GM12872 (cell line): ENCODE data around the gene PIM1.

ENCODE experiments used
- TF ChIP-seq, protein P1 (sequence below): IDR thresholded peaks from 3 replicates; pipeline ENCODE4 v1.5.1; 2011; ENCODE audit warnings: low read depth, mild to moderate bottlenecking, low read length, moderate library complexity; ENCODE audit not compliant: insufficient read depth

The PIM1 gene

DNA sequence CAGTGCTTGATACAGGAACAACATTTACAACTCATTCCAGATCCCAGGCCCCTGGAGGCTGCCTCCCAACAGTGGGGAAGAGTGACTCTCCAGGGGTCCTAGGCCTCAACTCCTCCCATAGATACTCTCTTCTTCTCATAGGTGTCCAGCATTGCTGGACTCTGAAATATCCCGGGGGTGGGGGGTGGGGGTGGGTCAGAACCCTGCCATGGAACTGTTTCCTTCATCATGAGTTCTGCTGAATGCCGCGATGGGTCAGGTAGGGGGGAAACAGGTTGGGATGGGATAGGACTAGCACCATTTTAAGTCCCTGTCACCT is 4.2 kb downstream of the PIM1 start:
- TF ChIP-seq, protein P1, sequence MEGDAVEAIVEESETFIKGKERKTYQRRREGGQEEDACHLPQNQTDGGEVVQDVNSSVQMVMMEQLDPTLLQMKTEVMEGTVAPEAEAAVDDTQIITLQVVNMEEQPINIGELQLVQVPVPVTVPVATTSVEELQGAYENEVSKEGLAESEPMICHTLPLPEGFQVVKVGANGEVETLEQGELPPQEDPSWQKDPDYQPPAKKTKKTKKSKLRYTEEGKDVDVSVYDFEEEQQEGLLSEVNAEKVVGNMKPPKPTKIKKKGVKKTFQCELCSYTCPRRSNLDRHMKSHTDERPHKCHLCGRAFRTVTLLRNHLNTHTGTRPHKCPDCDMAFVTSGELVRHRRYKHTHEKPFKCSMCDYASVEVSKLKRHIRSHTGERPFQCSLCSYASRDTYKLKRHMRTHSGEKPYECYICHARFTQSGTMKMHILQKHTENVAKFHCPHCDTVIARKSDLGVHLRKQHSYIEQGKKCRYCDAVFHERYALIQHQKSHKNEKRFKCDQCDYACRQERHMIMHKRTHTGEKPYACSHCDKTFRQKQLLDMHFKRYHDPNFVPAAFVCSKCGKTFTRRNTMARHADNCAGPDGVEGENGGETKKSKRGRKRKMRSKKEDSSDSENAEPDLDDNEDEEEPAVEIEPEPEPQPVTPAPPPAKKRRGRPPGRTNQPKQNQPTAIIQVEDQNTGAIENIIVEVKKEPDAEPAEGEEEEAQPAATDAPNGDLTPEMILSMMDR = no peak

- TF ChIP-seq, protein P1 = no peak
Measured at GRCh38 chr6:37174515-37175331, 4.8 kb downstream of the PIM1 start.

DNA sequence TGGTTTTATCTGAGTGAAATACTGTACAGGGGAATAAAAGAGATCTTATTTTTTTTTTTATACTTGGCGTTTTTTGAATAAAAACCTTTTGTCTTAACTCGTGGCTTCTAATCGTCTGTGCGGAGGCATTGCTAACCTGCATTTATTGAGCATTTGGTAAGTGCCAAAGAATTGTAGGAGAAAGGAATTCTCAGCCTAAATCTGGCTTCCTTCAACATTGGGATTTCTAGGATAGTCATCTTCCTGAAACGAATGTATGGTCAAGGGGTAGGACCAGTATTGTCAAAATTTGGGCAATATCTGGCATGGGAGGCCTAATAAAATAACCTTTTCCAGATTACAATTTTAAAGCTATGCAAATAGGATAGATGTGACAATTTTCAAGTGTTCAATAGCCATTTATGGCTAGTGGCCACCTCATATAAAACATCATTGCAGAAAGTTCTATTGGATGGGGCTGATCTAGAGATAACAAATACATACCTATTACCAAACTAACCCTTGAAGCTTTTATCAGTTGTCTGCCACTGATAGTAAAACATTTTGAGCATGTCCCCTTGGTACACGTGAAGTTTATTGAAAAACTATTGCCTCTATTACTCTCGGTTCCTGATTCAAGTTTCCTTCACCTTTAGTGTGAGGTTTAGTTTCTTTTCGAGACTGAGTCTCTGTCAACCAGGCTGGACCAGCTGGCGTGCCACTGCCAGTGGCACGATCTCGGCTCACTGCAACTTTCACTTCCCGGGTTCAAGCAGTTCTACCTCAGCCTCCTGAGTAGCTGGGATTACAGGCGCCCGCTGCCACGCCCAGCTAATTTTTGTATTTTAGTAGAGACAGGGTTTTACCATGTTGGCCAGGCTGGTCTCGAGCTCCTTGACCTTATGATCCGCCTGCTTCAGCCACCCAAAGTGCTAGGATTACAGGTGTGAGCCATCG is 5.6 kb downstream of the PIM1 start:
- TF ChIP-seq, protein P1 = no peak

DNA sequence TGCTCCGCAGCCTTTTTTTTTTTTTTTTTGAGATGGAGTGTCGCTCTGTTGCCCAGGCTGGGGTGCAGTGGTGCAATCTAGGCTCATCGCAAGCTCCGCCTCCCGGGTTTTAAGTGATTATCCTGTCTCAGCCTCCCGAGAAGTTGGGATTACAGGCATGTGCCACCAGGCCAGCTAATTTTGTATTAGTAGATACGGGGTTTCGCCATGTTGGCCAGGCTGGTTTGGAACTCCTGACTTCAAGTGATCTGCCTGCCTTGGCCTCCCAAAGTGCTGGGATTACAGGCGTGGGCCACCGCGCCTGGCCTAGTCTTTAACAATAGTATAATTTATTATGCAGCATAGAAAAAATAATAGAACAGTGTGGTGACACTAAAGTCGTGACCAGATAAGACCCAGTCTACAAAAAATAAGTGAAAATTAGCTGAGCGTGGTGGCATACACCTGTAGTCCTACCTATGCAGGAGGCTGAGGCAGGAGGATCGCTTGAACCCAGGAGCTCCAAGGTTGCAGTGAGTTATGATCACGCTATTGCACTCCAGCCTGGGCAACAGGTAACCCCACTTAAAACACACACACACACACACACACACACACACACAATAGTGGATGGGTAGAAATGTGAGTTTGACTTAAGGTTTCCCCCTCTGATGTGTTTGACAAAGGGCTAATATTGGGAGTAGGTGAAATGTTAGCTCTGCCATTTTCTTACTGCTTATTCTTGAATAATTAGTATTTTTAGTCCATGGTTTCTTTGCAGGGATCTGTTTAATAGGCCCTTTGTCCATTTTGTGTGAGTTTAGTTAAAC is 6.5 kb downstream of the PIM1 start:
- TF ChIP-seq, protein P1 = no peak

DNA sequence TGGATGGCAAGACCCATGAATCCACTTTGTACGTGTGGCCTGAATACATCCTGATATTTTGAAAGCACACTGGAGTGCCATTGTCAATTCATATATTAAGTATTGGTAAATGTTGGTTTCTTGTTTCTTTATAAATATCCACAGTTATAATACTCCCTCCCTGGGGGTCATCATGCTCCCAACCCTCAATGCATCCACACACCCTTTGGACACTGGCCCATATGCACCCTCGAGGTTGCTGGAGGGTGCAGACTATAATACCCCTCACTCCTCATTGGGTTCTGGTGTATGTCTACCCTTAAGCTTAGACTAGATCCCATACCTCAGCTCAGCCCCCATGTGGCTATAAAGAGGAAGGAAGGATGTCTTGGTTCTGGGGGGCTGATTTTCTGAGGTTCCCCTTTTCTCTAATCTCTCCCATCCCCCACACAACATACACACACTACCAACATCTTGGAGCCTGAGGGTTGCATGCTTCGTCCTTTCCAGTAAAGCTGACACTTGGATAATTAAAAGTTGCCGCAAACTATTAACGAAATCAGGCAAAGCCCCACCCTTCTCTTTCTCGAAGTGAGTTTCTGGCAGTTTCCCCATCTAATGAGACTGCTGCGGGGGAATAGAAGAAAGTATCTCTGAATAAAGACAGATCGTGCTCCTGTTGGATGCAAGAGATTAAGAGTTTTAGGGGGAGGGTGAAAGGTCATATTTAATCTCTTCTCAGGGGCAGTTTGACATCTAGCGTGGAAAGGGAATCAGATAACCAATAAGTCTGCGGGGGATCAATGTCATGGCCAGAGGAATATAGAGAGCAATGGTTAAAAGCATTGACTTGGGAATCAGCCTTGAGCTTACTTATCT is 7.4 kb downstream of the PIM1 start:
- TF ChIP-seq, protein P1 = 0 out of 3 replicates have a peak, but pooled peaks have one; percentile 5

GRCh38 chr6:37177935-37178517 is 8.1 kb downstream of the PIM1 start:
- TF ChIP-seq, protein P1 = no peak
